Midbrain (tissue), 1 donor: ENCODE measurements around the gene CAMLG.
"Not testable (repeated sequence)": the region's sequence is repeated elsewhere in the genome, so short reads cannot be mapped to it uniquely, and the experiment has no call there.

Experiments
- DNase-seq: peaks from one replicate; lab custom pipeline; 2025; lab: John Stamatoyannopoulos, UW

Gene CAMLG

GRCh38 chr5:134738133-134738962, at the start of gene CAMLG:
Gene CAMLG, plus strand, starts transcription at chr5:134738548. Its CDS starts 73 bp downstream, at chr5:134738621.
- peak; percentile 97 for DNase-seq

GRCh38 chr5:134690144-134690543, 48.2 kb upstream of the CAMLG start:
- DNase-seq, result not testable (repeated sequence)

- no peak for DNase-seq
These were observed 45.6 kb upstream of the CAMLG start for GRCh38 chr5:134692722-134693121.

- DNase-seq, result no peak
These were observed 30.0 kb upstream of the CAMLG start for GRCh38 chr5:134708301-134708700.

- no peak for DNase-seq
These were observed 24.2 kb upstream of the CAMLG start for GRCh38 chr5:134714120-134714519.

GRCh38 chr5:134714541-134714940, 23.8 kb upstream of the CAMLG start:
- DNase-seq, result no peak

GRCh38 chr5:134715466-134715865, 22.9 kb upstream of the CAMLG start:
- DNase-seq, result not testable (repeated sequence)

GRCh38 chr5:134724872-134725271, 13.5 kb upstream of the CAMLG start:
- no peak for DNase-seq

GRCh38 chr5:134732819-134733218, 5.5 kb upstream of the CAMLG start:
- no peak for DNase-seq

GRCh38 chr5:134735243-134735642, 3.1 kb upstream of the CAMLG start:
- DNase-seq, result no peak

- no peak for DNase-seq
These were observed 2.1 kb upstream of the CAMLG start for GRCh38 chr5:134736173-134736812.

GRCh38 chr5:134738963-134739661, 764 bp downstream of the CAMLG start:
- DNase-seq, result no peak

- no peak for DNase-seq
These were observed 2.7 kb downstream of the CAMLG start for GRCh38 chr5:134741052-134741451.

- no peak for DNase-seq
These were observed 3.8 kb downstream of the CAMLG start for GRCh38 chr5:134742134-134742533.

- DNase-seq, result no peak
These were observed 11.1 kb downstream of the CAMLG start for GRCh38 chr5:134749415-134749814.

GRCh38 chr5:134758176-134758503, 19.8 kb downstream of the CAMLG start:
- DNase-seq, result no peak

- DNase-seq, result peak; percentile 91
These were observed 20.4 kb downstream of the CAMLG start, which contains the start of gene DDX46 for GRCh38 chr5:134758504-134759341. Gene DDX46, plus strand, starts transcription at chr5:134758779. Its CDS starts 160 bp downstream, at chr5:134758939.

- not testable (repeated sequence) for DNase-seq
These were observed 29.4 kb downstream of the CAMLG start for GRCh38 chr5:134767528-134768291.

GRCh38 chr5:134769206-134769605, 30.9 kb downstream of the CAMLG start:
- DNase-seq, result no peak

GRCh38 chr5:134772461-134773125, 34.2 kb downstream of the CAMLG start:
- no peak for DNase-seq
